GM23338 (cell line): Measurements from ENCODE around the gene RSRC1.

Experiments used
- CTCF ChIP-seq, 2 experiments: fragments of 200-600 bp in 1 of 2; sonication (generic) in 1 of 2; conservative IDR thresholded peaks; 2 replicates each; pipeline versions ENCODE4 v1.5.1 to v1.6.1; 2016 to 2017; ENCODE audit warnings: antibody characterized with exemption in 2 of 2, low read depth in 2 of 2, mild to moderate bottlenecking in 2 of 2, moderate library complexity in 1 of 2
- EZH2 ChIP-seq: fragments of 200-600 bp; sonication (generic); IDR thresholded peaks from one replicate; pipeline ENCODE4 v1.8.0; 2017; ENCODE audit warnings: antibody characterized with exemption, mild to moderate bottlenecking, low read depth; ENCODE audit not compliant: unreplicated experiment
- NANOG ChIP-seq: IDR thresholded peaks from 2 replicates; pipeline ENCODE4 v1.6.1; 2016; ENCODE audit warnings: antibody characterized with exemption, borderline replicate concordance

GRCh38 chr3:158258619-158259018, 148.7 kb downstream of the RSRC1 start:
- no peak for TF ChIP-seq CTCF (conservative IDR thresholded peaks at IDR 0.05; ENCODE audit: low read depth in 2 of 2)
- TF ChIP-seq NANOG = no peak
- TF ChIP-seq EZH2 = no peak
